Measurements from ENCODE around the gene NDUFA13. TPM values are rescaled to one million over a fixed set of nuclear protein-coding genes. Genes with fewer than 3 reads are reported as not detected.

The NDUFA13 gene
- total and polyA plus RNA-seq, 7 donors = 274 to 648 (median 534) TPM

DNA sequence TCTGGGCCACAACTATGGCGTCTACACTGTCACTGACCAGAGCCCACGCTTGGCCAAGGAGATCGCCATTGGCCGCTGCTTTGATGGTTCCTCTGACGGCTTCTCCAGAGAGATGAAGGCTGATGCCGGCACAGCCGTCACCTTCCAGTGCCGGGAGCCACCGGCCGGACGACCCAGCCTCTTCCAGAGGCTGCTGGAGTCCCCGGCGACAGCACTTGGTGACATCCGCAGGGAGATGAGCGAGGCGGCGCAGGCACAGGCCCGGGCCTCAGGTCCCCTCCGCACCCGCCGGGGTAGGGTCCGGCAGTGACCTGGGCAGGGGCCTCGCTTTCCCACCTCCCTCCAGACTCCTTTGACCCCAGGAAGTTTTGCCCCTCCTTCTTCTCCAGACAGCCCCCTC, 29.7 kb downstream of the NDUFA13 start:
- ATAC-seq (no peak), DNase-seq (no peak)
- Histone ChIP-seq H3K27ac (no peak overlapping the region), H3K27me3 (ENCODE audit: insufficient read depth in 3 of 3, low read length in 2 of 3) (peaks cover 0 to 73% (median 29%) of the 10 kb centered on the region in 3 donors), H3K4me3 (no peak overlapping the region), H3K36me3 (ENCODE audit: insufficient read depth in 1 of 2, low read depth in 1 of 2) (no peaks in the 10 kb centered on the region), H3K4me1 (peaks cover 2% of the 10 kb centered on the region), H3K9me3 (no peaks in the 10 kb centered on the region)
- WGBS, 3 donors = 91 to 94% (median 94%) methylated on average over 20 to 23 of the region's 23 CpGs
- intact Hi-C loops (cut with DNase I) = no loop called here
- TF ChIP-seq, protein P1, sequence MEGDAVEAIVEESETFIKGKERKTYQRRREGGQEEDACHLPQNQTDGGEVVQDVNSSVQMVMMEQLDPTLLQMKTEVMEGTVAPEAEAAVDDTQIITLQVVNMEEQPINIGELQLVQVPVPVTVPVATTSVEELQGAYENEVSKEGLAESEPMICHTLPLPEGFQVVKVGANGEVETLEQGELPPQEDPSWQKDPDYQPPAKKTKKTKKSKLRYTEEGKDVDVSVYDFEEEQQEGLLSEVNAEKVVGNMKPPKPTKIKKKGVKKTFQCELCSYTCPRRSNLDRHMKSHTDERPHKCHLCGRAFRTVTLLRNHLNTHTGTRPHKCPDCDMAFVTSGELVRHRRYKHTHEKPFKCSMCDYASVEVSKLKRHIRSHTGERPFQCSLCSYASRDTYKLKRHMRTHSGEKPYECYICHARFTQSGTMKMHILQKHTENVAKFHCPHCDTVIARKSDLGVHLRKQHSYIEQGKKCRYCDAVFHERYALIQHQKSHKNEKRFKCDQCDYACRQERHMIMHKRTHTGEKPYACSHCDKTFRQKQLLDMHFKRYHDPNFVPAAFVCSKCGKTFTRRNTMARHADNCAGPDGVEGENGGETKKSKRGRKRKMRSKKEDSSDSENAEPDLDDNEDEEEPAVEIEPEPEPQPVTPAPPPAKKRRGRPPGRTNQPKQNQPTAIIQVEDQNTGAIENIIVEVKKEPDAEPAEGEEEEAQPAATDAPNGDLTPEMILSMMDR (IDR thresholded peaks at IDR 0.05) = no peak

DNA sequence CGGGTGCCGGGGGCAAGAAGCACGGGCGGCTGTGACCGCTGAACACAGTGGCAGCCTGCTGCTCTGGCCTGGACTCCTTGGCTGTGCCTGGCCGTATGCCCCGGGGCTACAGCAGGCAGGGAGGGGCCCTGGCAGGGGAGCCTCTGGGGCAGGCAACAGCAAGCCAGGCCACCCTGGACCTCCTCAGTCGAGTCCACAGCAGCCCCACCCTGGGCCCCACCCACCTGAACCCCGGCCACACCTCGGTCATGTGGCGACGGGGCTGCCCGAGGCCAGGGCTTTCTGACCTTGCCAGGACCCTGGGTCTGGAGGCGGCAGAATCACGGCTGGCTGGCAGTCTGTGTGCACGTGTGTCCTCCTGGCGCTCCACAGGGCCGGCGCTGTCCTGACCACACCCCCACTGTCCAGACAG, 30.7 kb downstream of the NDUFA13 start:
- intact Hi-C loops (cut with DNase I) = no loop called here
- WGBS, 3 donors = 29 to 47% (median 34%) methylated on average over 15 to 19 of the region's 19 CpGs
- peaks cover 0 to 66% (median 22%) of the 10 kb centered on the region in 3 donors for H3K27me3 ChIP-seq (ENCODE audit: insufficient read depth in 3 of 3, low read length in 2 of 3)
- TF ChIP-seq, protein P1 (IDR thresholded peaks at IDR 0.05) = no peak
- no peak overlapping the region for H3K4me3 ChIP-seq
- no peak overlapping the region for H3K27ac ChIP-seq
- DNase-seq (no peak), ATAC-seq (peak in 1 of 4 donors; percentile 4)
- H3K36me3 ChIP-seq (ENCODE audit: insufficient read depth in 1 of 2, low read depth in 1 of 2) = no peaks in the 10 kb centered on the region
- no peaks in the 10 kb centered on the region for H3K4me1 ChIP-seq
- no peaks in the 10 kb centered on the region for H3K9me3 ChIP-seq

DNA sequence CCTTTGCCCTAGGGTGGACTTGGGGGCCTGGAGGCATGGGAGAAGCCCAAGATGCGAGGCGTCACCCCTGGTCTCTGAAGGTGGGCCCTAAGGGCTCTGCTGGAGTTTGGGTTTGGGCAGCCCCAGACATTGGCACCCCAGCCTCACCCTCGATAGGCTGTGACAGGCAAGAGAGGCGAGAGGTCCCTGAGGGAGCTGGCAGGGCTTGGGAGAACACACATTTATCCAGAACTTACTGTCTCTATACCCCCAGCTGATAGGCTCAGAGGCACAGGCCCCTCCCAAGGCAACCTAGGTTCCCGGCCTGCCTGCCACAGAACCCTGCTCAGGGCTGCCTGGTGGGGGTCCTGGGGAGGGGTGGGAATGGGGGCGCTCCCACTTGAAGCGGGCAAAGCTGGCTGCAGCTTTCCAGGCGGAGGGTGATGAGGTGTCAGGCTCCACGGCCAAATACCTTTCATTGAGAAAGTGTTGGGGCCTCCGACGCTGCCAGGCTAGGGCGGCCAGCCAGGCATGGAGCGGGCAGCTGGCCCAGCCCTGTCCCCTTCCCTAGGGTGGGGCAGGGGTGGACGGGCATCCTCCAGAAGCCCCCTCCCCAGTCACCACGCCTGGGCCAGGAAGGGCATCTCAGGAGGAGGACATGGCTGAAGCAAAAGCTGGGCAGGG, 31.8 kb downstream of the NDUFA13 start:
- Histone ChIP-seq H3K36me3 (ENCODE audit: insufficient read depth in 1 of 2, low read depth in 1 of 2) (no peaks in the 10 kb centered on the region), H3K4me3 (no peak overlapping the region), H3K4me1 (no peaks in the 10 kb centered on the region), H3K27me3 (ENCODE audit: insufficient read depth in 3 of 3, low read length in 2 of 3) (peaks cover 0 to 56% (median 18%) of the 10 kb centered on the region in 3 donors), H3K27ac (no peak overlapping the region), H3K9me3 (no peaks in the 10 kb centered on the region)
- ATAC-seq (no peak), DNase-seq (no peak)
- WGBS, 3 donors = 48 to 59% (median 51%) methylated on average over 15 of the region's 15 CpGs
- intact Hi-C loops (cut with DNase I) = no loop called here
- TF ChIP-seq, protein P1 (IDR thresholded peaks at IDR 0.05) = no peak

DNA sequence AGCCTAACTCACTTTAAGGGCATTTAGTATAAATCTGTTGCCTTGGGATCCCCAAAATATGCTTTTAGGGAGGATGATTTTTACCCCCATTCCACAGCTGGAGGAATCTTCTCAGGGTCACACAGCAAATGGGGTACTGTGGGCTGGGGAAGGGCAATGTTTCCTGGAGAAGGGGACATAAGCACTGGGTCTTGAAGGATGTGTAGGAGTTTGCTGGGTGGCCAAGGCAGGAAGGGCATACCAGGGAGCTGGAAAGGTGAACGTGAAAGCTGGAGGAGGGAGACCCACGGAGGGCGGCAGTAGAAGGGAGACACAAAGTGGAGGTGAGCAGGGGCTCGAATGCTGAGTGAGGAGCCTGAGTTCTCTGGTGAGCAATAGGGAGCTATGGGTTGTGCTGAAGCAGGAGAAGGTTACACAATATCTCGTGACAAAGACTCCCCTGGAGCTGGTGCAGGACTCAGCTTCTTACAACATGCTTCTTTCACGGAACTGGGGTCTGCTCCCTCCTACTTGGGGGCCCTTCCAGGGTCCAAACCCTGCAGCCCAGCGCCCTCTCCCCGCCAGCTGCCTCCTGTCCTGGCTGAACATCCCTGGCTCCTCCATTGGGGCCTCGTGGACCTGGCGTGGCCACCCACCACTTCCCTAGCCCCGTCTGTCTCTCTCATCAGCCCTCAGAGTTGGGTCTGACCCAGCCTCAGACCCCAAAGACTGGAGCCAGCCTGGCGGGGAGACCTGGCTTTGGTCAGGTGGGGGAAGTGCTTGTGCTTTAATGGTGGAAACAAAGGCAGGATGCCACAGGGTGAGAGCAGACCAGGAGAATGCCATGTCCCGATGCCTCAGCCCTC, 33.1 kb downstream of the NDUFA13 start:
- no peaks in the 10 kb centered on the region for H3K4me1 ChIP-seq
- DNase-seq = no peak
- H3K4me3 ChIP-seq = no peak overlapping the region
- no peaks in the 10 kb centered on the region for H3K9me3 ChIP-seq
- 49 to 56% (median 56%) methylated on average over 13 of the region's 13 CpGs for WGBS, 3 donors
- intact Hi-C loops (cut with DNase I) = no loop called here
- H3K27me3 ChIP-seq (ENCODE audit: insufficient read depth in 3 of 3, low read length in 2 of 3) = peaks cover 0 to 45% (median 16%) of the 10 kb centered on the region in 3 donors
- no peak overlapping the region for H3K27ac ChIP-seq
- TF ChIP-seq, protein P1 (IDR thresholded peaks at IDR 0.05) = no peak
- ATAC-seq = no peak
- H3K36me3 ChIP-seq (ENCODE audit: insufficient read depth in 1 of 2, low read depth in 1 of 2) = no peaks in the 10 kb centered on the region
